Epithelial cell of esophagus (primary cell): ENCODE results near the gene MAU2.

Source experiments
- DNase-seq: peaks from one replicate; pipeline ENCODE4 v3.0.0; 2010; ENCODE audit warnings: low read depth
- H3K4me3 ChIP-seq: 2 replicates; pipeline ENCODE4 v1.5.1; 2011; ENCODE audit warnings: mild to moderate bottlenecking, low read length, control low read depth
- CTCF ChIP-seq: IDR thresholded peaks from 2 replicates; pipeline ENCODE4 v1.5.1; 2011; ENCODE audit warnings: low read depth, mild to moderate bottlenecking, low read length, control low read depth, inconsistent platforms; ENCODE audit not compliant: insufficient read depth; ENCODE audit errors: missing control alignments

The MAU2 gene

GRCh38 chr19:19321141-19321577, 530 bp downstream of the MAU2 start:
- DNase-seq: no peak
- TF ChIP-seq CTCF: no peak
- H3K4me3 ChIP-seq: peak overlapping the region; percentile 94

- TF ChIP-seq CTCF: no peak
- DNase-seq: no peak
- no peak overlapping the region for H3K4me3 ChIP-seq
Observed at GRCh38 chr19:19324059-19324770, 3.6 kb downstream of the MAU2 start.

- no peak for TF ChIP-seq CTCF
- no peak for DNase-seq
- no peak overlapping the region for H3K4me3 ChIP-seq
Observed at GRCh38 chr19:19327672-19328071, 7.0 kb downstream of the MAU2 start.

- no peak for TF ChIP-seq CTCF
- DNase-seq: no peak
- no peak overlapping the region for H3K4me3 ChIP-seq
Observed at GRCh38 chr19:19329126-19329525, 8.5 kb downstream of the MAU2 start.

GRCh38 chr19:19334063-19334988, 13.7 kb downstream of the MAU2 start:
- DNase-seq: no peak
- no peak for TF ChIP-seq CTCF
- no peak overlapping the region for H3K4me3 ChIP-seq

DNA sequence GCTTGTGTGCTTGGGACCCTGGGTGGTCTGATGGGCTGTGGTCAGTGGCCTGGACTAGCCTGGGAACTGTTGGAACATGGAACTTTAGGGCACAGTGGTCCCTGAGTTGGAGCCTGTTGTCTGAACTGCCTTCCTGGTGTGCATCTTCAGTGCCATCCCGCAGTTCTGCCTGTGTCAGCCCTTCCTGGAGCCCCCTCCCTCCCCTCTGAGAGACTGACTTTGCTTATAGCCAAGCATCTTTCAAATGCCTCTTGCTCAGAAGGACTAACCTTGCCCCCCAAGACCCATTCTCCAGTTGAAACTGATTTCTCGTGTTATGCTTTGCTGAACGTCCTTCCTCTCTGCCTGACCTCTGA, 14.3 kb downstream of the MAU2 start:
- no peak overlapping the region for H3K4me3 ChIP-seq
- no peak for DNase-seq
- no peak for TF ChIP-seq CTCF
